HG03520 (cell line): Measurements from ENCODE around the gene KLB.
"Not testable (repeated sequence)": the region's sequence is repeated elsewhere in the genome, so short reads cannot be mapped to it uniquely, and the experiment has no call there.

Experiments
- ATAC-seq: cut with Tn5 transposase; IDR thresholded peaks from one replicate; pipeline ENCODE4 v1.9.1; 2021; ENCODE audit warnings: mild to moderate bottlenecking, moderate library complexity; ENCODE audit not compliant: unreplicated experiment

KLB gene

DNA sequence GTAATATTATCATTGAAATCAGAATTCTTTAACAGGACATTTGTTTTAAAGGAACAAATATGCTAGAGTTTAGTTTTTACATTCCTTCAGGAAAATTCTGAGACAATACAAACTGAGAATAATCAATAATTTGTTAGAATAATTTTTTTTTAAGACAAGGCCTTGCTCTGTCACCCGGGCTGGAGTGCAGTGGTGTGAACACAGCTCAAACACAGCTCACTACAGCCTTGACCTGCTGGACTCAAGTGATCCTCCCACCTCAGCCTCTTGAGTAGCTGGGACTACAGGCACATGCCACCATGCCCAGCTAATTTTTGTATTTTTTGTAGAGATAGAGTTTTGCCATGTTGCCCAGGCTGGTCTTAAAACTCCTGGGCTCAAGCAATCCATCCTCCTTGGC lies 18.6 kb downstream of the KLB start:
- not testable (repeated sequence) for ATAC-seq

DNA sequence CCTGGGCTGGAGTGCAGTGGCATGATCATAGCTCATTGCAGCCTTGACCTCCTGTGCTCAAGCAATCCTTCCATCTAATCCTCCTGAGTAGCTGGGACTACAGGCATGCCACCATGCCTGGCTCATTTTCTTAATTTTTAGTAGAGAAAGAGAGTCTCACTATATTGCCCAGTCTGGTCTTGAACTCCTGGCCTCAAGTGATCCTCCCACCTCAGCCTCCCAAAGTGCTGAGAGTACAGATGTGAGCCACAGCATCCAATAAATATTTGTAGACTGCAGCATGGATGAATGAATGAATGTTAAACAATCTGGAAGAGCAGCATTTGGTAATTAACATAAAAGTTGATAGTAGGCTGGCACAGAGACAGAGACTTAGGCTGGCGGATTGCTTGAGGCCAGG lies 20.0 kb downstream of the KLB start:
- no peak for ATAC-seq

DNA sequence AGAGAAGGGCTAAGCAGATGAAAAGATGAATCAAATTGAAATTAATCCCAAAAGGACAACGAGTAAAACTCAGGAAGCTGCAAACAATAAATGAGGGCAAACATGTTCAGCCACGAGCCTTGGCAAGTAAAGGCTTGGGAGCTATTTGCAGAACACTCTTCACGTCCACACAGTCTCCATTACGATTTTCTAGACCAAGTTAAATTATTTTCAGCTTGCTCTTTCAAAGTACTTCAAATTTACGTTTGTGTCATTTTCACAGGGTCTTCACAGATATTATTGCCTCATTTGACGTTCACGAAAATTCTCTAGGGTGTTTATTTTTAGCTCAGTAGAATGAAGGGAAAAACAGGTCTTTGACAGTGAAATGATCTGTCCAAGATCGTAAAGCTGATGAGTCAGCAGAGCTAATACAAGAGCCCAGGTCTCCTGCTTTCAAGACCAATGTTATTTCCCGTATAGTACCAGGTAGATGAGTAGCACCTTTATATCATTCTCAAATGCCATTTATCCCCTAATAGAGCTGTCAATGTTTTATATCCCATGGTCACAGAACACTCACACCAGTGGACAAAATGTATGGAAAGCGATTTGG lies 20.9 kb downstream of the KLB start:
- no peak for ATAC-seq

DNA sequence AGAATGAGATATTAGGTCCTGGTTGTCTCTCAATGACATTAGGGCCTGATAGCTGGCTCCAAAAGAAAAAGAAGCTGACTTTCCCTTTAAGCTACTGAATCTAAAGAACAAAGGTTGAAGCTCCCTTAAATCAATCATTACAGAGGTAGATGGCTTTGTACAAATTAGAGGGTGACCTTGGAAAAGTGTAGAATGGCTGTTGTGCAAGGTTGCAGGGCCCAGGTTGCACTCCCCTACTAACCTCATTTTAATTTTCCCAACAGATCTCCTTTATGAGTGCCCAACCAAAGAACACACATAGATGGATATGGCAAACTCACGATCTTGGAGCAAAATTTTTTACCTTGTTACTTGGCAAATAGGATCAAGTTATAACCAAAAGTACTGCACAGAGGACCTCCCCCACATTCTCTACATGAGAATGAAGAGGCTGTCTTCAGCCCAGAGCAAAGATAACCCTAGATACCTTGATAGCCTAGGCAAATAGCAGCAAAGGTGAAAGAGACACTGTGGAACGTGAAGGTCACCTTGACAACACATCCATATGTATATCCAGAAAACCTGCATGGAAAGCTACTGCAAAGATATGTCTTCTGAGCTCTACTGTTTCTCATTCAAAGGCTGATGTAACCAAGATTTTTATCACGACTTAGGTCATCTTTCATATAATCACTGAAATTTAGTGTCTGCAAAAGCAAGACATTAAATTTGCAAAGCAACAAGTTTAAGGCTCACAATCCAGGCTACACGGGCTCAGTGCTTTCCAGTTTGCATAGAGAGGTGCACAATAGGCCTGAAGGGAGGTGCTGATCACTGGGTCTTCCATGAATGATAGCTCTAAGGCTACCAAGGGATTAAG lies 23.0 kb downstream of the KLB start:
- ATAC-seq = no peak

DNA sequence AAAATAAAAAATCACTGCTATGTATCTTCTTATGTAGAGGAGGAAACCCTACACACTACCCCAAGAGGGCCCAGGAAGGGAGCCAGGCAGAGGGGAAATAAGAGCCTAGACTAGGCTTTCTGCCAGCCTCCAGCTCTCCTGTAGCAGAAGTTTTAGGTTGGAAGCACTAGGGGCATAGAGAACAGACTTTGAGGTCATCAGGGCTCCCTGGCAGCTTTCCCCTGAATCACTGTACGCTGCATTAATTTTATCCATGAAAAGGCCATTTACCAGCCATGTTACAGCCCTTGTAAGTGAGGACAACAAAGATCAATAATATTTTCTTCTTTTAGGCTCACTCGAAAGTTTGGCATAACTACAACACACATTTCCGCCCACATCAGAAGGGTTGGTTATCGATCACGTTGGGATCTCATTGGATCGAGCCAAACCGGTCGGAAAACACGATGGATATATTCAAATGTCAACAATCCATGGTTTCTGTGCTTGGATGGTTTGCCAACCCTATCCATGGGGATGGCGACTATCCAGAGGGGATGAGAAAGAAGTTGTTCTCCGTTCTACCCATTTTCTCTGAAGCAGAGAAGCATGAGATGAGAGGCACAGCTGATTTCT lies 27.3 kb downstream of the KLB start:
- ATAC-seq = no peak

GRCh38 chr4:39435659-39436563 lies 29.2 kb downstream of the KLB start:
- no peak for ATAC-seq

DNA sequence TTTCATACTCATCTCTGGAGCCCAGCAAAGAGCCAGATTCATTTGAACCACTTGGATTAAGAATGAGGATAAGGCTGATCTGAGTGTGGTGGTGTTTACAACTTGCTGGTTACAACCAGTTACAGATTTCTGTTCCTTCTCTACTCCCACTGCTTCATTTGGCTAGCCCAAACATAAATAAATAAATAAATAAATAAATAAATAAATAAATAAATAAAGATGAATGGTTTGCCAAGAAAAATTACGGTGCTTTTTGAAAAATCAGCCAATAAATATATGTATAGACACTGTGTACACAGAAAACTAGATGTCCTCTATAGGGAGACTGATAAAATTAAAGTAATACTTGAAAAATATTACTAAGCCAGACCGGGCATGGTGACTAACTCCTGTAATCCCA lies 34.9 kb downstream of the KLB start:
- ATAC-seq = no peak

DNA sequence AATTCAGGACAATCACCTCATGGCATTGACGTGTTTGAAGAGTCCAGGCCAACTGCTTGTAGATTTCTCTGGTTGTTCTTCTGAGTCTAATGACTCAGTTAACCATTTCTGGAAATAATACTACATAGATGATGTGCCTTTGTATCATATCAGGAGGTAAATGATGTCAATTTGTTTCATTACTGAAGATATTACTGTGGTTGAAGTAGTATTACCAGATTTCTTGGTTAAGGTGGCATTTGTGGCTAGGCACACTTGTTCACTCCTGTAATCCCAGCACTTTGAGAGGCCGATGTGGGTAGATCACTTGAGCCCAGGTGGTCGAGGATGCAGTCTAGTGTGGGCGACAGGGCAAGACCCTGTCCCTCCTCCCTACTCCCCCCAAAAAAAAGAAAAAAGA lies 36.3 kb downstream of the KLB start:
- no peak for ATAC-seq

DNA sequence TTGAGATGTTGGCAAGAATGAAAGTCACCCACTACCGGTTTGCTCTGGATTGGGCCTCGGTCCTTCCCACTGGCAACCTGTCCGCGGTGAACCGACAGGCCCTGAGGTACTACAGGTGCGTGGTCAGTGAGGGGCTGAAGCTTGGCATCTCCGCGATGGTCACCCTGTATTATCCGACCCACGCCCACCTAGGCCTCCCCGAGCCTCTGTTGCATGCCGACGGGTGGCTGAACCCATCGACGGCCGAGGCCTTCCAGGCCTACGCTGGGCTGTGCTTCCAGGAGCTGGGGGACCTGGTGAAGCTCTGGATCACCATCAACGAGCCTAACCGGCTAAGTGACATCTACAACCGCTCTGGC lies 39.7 kb downstream of the KLB start:
- no peak for ATAC-seq

- ATAC-seq = peak; percentile 87
Observed at GRCh38 chr4:39446842-39447573, 40.3 kb downstream of the KLB start.

DNA sequence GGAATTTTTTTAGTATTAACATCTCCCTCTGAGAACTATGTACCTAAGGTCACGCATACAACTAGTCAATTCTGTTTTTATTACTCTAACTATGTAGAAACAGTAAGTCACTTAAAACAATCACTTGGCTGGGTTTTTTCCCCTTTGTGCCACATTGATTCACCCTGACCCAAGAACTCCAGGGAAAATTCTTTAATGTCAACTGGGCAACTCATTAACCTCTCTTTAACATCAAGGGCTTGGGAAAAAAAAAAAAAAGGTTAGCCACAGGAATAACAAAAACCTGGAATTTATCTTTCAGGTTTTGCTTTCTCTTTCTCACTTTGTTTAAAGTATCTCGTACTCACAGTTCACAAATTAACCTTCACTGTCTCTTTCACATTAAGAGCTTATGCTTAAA lies 43.9 kb downstream of the KLB start:
- ATAC-seq = no peak

DNA sequence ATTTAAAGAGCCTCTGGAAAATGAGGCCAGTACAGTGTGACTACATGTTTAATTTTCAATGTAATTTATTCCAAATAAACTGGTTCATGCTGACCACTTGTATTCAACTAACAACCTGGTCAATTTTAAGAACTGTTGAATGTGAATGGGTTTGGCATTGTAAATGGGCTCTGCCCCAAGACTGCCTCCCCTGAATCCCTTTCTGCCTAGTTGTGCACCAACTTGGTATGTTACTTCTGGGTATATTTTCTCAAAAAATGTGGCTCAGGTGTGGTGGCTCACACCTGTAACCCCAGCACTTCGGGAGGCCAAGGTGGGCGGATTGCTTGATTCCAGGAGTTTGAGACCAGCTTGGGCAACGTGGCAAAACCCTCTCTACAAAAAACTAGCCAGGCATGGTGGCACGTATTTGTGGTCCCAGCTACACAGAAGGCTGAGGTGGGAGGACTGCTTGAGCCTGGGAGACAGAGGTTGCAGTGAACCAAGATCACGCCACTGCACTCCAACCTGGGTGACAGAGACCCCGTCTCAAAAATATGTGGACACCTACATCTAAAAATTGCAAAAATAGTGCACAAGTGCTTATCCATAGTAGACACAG lies 44.8 kb downstream of the KLB start:
- no peak for ATAC-seq

DNA sequence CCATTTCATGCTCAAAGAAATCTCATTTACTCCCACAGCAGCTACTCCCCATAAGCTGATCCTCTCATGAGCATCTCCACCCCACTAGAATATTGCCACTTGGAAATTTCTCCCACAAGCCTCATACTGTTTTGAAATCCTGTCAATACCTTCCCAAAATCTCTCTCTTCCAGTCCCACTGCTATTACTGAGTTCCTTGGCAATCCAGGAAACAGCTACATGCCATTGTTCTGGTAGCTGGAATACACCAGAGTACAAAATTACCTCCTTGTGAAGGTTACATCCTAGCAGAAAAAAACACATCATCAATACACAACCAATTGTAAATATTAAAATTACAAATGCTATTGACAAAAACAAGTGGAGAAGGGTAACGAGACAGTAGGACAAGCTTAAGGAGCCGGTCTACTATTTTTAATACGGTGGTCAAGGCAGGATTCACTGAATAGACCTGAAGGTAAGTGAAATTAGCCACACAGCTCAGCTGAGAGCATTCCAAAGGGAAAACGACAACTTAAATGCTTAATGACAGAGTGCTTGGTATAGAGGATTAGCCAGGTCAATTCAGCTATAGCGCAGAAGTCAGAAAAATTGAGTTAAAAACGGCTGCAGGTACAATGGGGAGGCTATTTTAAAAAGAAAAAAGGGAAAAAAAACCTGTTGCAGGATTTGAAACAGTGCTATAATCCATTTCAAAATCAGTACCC lies 45.6 kb downstream of the KLB start:
- ATAC-seq = no peak

DNA sequence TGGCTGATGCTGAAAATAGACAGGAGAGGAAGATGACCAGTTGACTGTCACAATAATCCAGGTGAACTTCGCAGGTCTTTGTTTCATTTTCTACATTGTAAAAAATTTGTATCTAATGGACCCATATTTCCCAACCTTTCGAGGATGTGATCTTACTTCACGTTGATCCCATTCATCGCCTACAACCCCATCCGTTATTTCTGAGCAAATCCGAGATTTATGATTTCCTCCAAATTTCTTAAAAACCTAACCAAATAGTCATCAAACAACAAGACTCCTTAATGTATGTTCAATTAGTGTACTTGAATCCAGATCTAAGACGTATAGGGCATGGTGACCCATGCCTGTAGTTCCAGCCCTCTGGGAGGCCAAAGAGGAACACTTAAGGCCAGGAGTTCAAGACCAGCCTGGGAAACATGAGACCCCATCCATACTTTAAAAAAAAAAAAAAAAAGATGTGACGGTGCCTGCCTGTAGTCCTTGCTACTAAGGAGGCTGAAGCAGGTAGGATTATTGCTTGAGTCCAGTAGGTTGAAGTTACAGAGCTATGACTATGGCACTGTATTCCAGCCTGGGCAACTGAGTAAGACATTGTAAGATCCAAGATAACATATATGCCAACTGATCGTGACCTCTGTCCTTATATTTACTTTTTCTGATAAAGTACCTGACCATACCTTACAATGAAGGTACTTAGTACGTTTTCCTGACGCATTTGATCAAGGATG lies 46.3 kb downstream of the KLB start:
- ATAC-seq = no peak

DNA sequence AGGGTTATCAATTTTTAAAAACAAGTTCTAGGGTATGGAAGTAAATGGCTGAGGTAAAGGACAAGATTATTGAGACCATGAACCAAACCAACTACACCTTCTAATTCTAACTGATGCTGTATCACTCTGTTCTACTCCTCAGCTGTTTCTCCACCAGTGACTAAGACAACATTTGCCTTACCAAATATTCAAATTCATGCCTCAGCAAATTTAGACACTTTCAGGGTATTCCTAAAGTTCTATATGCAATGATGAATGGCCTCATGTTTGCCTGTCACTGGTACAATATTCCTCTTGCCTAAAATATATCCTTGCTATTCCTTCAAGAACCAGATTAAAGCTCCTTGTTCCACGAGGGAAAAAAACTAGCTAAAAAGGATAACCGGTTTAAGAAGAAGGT lies 47.0 kb downstream of the KLB start:
- ATAC-seq = no peak

DNA sequence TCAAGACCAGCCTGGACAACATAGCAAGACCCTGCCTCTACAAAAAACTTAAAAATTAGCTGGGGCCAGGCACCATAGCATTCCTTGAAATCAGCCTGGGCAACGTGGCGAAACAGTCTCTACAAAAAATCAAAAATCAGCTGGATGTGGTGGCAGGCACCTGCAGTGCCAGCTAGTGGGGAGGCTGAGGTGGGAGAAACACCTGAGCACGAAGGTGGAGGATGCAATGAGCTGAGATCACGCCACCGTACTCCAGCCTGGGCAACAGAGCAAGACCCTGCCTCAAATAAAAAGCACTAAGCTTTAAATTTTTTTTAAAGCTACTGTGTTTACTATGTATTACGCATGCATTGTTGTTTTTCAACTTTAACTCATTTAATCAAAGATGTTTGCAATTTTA lies 48.8 kb downstream of the KLB start:
- ATAC-seq = no peak

DNA sequence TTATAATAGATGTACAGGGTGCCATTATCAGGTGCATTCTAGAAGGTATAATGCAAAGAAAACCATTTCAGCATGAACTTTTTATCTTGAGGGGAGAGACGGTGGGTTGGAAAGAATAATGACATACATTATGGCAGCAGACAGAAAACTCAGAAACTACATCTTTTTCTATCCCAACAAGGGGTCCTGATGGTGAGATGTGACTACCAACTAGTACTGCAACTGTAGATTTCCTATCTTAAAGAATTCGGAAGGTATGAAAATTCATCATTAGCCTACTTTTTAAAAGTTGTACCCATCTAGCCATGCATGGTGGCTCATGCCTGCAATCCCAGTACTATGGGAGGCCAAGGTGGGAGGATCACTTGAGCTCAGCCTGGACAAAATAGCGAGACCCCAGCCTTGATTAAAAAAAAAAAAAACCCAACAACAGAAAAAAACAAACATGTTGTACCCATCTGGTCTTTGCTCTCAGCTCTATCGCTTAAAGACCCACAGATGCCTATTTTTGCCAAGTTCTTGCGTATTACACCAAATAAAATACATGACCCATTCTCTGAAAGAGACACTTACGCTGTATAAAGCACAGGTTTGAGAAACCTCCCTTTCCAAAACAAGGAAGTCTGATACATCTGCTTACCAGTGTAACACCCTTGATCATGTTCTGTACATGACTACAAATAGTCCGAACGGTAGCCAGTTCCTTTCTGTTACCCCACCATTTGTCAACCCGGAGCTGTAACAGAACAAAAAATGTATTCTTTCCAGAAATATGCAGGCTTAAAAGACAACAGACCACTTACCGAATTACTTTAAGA lies 50.4 kb downstream of the KLB start:
- no peak for ATAC-seq

- ATAC-seq = not testable (repeated sequence)
Observed at GRCh38 chr4:39458161-39458504, 51.4 kb downstream of the KLB start.
